HEK293 (cell line): ENCODE results near the gene LRRN4CL.

Experiments
- CTCF ChIP-seq: fragments of 450-650 bp; formaldehyde crosslinking; IDR thresholded peaks from 2 replicates; pipeline ENCODE4 v1.5.1; 2016; ENCODE audit warnings: missing biosample characterization, missing genetic modification characterization
- IKZF3 ChIP-seq: fragments of 450-650 bp; IDR thresholded peaks from 2 replicates; pipeline ENCODE4 v1.5.0; 2018; ENCODE audit warnings: missing biosample characterization, mild to moderate bottlenecking, missing genetic modification characterization, moderate library complexity
- MYNN ChIP-seq: fragments of 450-650 bp; formaldehyde crosslinking; IDR thresholded peaks from 2 replicates; pipeline ENCODE4 v1.5.1; 2016; ENCODE audit warnings: missing biosample characterization, missing genetic modification characterization, borderline replicate concordance
- SP3 ChIP-seq: fragments of 450-650 bp; formaldehyde crosslinking; IDR thresholded peaks from 2 replicates; pipeline ENCODE4 v1.5.1; 2016; ENCODE audit warnings: missing biosample characterization, missing genetic modification characterization
- TCF7L2 ChIP-seq: IDR thresholded peaks from 2 replicates; pipeline ENCODE4 v1.6.1; 2011; ENCODE audit warnings: low read depth, mild to moderate bottlenecking, inconsistent platforms, low read length, moderate library complexity, borderline replicate concordance
- TRIM28 ChIP-seq: IDR thresholded peaks from 2 replicates; pipeline ENCODE4 v1.6.1; 2011; ENCODE audit warnings: low read length, control low read depth, borderline replicate concordance
- ZBTB11 ChIP-seq: fragments of 450-650 bp; formaldehyde crosslinking; conservative IDR thresholded peaks from 2 replicates; pipeline ENCODE4 v1.5.1; 2016; ENCODE audit warnings: low read depth, missing biosample characterization, missing genetic modification characterization
- ZBTB17 ChIP-seq: fragments of 450-650 bp; formaldehyde crosslinking; IDR thresholded peaks from 2 replicates; pipeline ENCODE4 v1.5.1; 2016; ENCODE audit warnings: missing biosample characterization, missing genetic modification characterization
- ZBTB48 ChIP-seq: fragments of 450-650 bp; formaldehyde crosslinking; IDR thresholded peaks from 2 replicates; pipeline ENCODE4 v1.5.1; 2016; ENCODE audit warnings: missing biosample characterization, missing genetic modification characterization
- ZFHX2 ChIP-seq: fragments of 450-650 bp; formaldehyde crosslinking; conservative IDR thresholded peaks from 2 replicates; pipeline ENCODE4 v1.5.1; 2016; ENCODE audit warnings: missing biosample characterization, missing genetic modification characterization
- ZFP41 ChIP-seq: fragments of 450-650 bp; formaldehyde crosslinking; IDR thresholded peaks from 2 replicates; pipeline ENCODE4 v1.5.1; 2016; ENCODE audit warnings: missing biosample characterization, missing genetic modification characterization, borderline replicate concordance
- ZNF140 ChIP-seq: fragments of 450-650 bp; formaldehyde crosslinking; IDR thresholded peaks from 2 replicates; pipeline ENCODE4 v1.5.1; 2016; ENCODE audit warnings: missing biosample characterization, missing genetic modification characterization
- ZNF146 ChIP-seq: fragments of 450-650 bp; formaldehyde crosslinking; IDR thresholded peaks from 2 replicates; pipeline ENCODE4 v1.5.1; 2016; ENCODE audit warnings: missing biosample characterization, missing genetic modification characterization
- ZNF155 ChIP-seq: fragments of 450-650 bp; formaldehyde crosslinking; IDR thresholded peaks from 2 replicates; pipeline ENCODE4 v1.5.1; 2016; ENCODE audit warnings: missing biosample characterization, missing genetic modification characterization
- ZNF2 ChIP-seq: fragments of 450-650 bp; formaldehyde crosslinking; IDR thresholded peaks from 2 replicates; pipeline ENCODE4 v1.5.1; 2016; ENCODE audit warnings: missing biosample characterization, missing genetic modification characterization
- ZNF221 ChIP-seq: fragments of 450-650 bp; formaldehyde crosslinking; IDR thresholded peaks from 2 replicates; pipeline ENCODE4 v1.5.1; 2017; ENCODE audit warnings: missing biosample characterization, missing genetic modification characterization, borderline replicate concordance
- ZNF223 ChIP-seq: fragments of 450-650 bp; formaldehyde crosslinking; IDR thresholded peaks from 2 replicates; pipeline ENCODE4 v1.5.1; 2016; ENCODE audit warnings: missing biosample characterization, missing genetic modification characterization
- ZNF362 ChIP-seq: fragments of 450-650 bp; formaldehyde crosslinking; IDR thresholded peaks from 2 replicates; pipeline ENCODE4 v1.5.1; 2016; ENCODE audit warnings: missing biosample characterization, missing genetic modification characterization
- ZNF473 ChIP-seq: fragments of 450-650 bp; formaldehyde crosslinking; IDR thresholded peaks from 2 replicates; pipeline ENCODE4 v1.5.1; 2017; ENCODE audit warnings: missing biosample characterization, missing genetic modification characterization
- ZNF521 ChIP-seq: fragments of 450-650 bp; formaldehyde crosslinking; IDR thresholded peaks from 2 replicates; pipeline ENCODE4 v1.5.1; 2017; ENCODE audit warnings: missing biosample characterization, mild to moderate bottlenecking, missing genetic modification characterization
- ZNF555 ChIP-seq: fragments of 450-650 bp; formaldehyde crosslinking; conservative IDR thresholded peaks from 2 replicates; pipeline ENCODE4 v1.5.1; 2017; ENCODE audit warnings: missing biosample characterization, mild to moderate bottlenecking, missing genetic modification characterization, inconsistent platforms
- ZNF558 ChIP-seq: fragments of 450-650 bp; formaldehyde crosslinking; IDR thresholded peaks from 2 replicates; pipeline ENCODE4 v1.5.1; 2016; ENCODE audit warnings: missing biosample characterization, missing genetic modification characterization
- ZNF585B ChIP-seq: fragments of 450-650 bp; formaldehyde crosslinking; IDR thresholded peaks from 2 replicates; pipeline ENCODE4 v1.5.1; 2016; ENCODE audit warnings: missing biosample characterization, missing genetic modification characterization
- ZNF639 ChIP-seq: fragments of 450-650 bp; formaldehyde crosslinking; IDR thresholded peaks from 2 replicates; pipeline ENCODE4 v1.5.1; 2016; ENCODE audit warnings: missing biosample characterization, missing genetic modification characterization
- ZNF837 ChIP-seq: fragments of 450-650 bp; formaldehyde crosslinking; IDR thresholded peaks from 2 replicates; pipeline ENCODE4 v1.5.1; 2016; ENCODE audit warnings: missing biosample characterization, missing genetic modification characterization
- ZSCAN16 ChIP-seq: fragments of 450-650 bp; formaldehyde crosslinking; IDR thresholded peaks from 2 replicates; pipeline ENCODE4 v1.5.1; 2016; ENCODE audit warnings: missing biosample characterization, missing genetic modification characterization

LRRN4CL gene

GRCh38 chr11:62665075-62665598, 24.2 kb downstream of the LRRN4CL start, which contains the start of the genes C11orf98 and CSKMT (continued):
- TF ChIP-seq ZBTB11 (peak; percentile 89), ZNF155 (tag by site-specific recombination) (no peak), ZNF146 (no peak), ZNF221 (no peak), ZNF521 (tag by site-specific recombination) (no peak), ZNF558 (tag by site-specific recombination) (no peak), SP3 (tag by site-specific recombination) (peak; percentile 64), ZFHX2 (no peak), ZNF223 (tag by site-specific recombination) (no peak), ZBTB17 (0 out of 2 replicates have a peak, but pooled peaks have one; percentile 22), ZNF473 (tag by site-specific recombination) (no peak), ZNF140 (no peak), CTCF (no peak), ZNF2 (tag by site-specific recombination) (no peak), ZNF555 (no peak), TRIM28 (no peak), TCF7L2 (no peak), ZNF639 (tag by site-specific recombination) (0 out of 2 replicates have a peak, but pooled peaks have one; percentile 11), ZNF362 (no peak), ZNF837 (tag by site-specific recombination) (no peak), ZSCAN16 (tag by site-specific recombination) (no peak), ZNF585B (tag by site-specific recombination) (no peak), ZFP41 (tag by site-specific recombination) (no peak), MYNN (tag by site-specific recombination) (no peak), ZBTB48 (tag by site-specific recombination) (no peak), IKZF3 (tag by site-specific recombination) (0 out of 2 replicates have a peak, but pooled peaks have one; percentile 23)
